GM12875 (cell line): ENCODE results near the gene MIEF2.

ENCODE experiments used
- H3K4me3 ChIP-seq: one replicate; pipeline ENCODE4 v1.5.1; 2011; ENCODE audit warnings: low read depth, low read length, control low read depth
- CTCF ChIP-seq: IDR thresholded peaks from 2 replicates; pipeline ENCODE4 v1.5.1; 2011; ENCODE audit warnings: low read depth, mild to moderate bottlenecking, control low read depth, inconsistent platforms, low read length, moderate library complexity, borderline replicate concordance; ENCODE audit not compliant: insufficient read depth

The MIEF2 gene

DNA sequence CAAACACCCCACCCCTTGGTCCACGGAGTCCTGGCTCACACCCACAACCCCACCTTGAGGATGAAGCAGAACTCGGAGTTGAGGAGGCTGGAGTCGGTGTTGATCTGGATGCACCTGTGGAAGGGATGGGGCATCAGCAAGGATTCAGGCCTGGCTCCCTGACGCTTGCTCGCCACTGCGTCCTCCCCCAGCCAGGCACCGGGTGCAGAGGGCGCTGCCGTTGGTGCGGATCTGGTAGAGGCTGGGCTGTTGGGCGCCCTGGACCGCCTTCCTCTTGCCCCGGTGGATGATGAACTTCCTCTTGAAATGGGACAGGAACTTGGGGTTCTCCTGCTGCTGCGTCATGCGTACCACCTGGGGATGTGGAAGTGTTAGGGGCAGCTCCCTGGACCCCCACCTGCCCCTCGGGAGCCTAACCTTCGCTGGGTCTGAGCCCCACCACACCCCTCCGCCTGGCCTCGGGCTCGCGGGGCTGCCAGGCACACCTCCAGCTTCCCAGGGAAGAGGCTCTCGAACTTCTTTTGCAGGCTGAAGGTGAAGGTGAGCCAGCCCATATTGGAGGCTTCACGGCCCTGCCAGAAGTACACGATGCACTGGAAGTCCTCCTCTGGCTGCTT, 14.2 kb upstream of the MIEF2 start:
- no peak for TF ChIP-seq CTCF
- no peak overlapping the region for H3K4me3 ChIP-seq

DNA sequence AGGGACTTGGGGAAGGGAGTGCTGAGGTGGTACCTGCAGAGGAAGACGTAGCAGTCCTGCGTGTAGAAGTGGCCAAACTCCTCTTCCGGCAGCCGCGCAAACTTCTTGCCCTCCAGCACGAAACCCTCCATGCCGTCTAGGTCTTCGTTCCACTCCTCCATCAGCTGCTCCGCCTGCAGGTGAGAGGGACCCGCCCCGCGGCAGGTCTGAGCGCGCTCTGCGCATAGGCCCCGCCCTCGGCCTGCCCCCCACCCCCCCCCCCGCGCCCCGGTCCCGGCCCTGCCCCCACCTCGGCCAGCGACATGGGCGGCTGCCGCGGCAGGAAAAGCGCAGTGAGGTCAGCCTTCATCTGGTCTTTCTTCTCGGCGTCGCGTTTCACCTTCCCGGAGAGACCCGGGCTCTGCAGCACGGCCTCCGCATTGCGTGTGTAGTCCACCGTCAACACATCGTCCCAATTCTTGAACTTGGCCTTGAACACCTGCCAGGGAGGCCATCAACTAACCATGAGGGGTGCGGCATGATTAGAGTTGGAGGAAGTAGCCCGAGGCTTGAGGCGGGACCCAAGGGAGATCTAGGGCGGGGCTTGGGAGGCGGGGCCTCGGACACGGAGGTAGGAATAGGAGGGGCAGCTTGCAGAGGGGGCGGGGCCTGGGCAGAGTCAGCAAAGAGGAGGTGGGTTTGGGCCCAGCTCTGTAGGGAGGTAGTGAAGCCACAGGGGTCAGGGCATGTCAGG, 13.4 kb upstream of the MIEF2 start:
- no peak overlapping the region for H3K4me3 ChIP-seq
- no peak for TF ChIP-seq CTCF

GRCh38 chr17:18247613-18248001, 12.9 kb upstream of the MIEF2 start:
- H3K4me3 ChIP-seq, result no peak overlapping the region
- TF ChIP-seq CTCF, result no peak

DNA sequence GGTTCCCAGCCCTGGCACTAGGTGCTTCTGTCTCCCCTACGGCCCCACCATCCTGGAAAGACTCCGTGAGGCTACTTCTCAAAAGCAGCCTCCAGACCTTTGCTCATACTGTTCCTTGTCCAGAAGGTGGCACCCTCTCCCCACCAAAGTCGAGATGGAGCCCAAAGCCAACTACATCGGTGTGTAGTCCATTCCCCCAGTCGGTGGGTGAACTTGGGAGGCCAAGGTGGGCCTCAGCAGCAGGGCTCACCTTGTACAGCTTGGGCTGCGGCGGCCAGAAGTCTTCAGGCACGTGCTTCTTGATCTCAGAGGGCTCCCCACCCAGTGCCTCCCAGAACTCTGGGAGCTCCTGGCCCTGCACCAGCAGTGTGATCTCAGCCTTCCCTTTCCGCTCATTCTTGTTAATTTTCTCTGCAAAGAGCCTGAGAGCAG, 12.1 kb upstream of the MIEF2 start:
- TF ChIP-seq CTCF, result peak; percentile 69
- H3K4me3 ChIP-seq, result no peak overlapping the region

GRCh38 chr17:18248811-18249210, 11.7 kb upstream of the MIEF2 start:
- H3K4me3 ChIP-seq, result no peak overlapping the region
- no peak for TF ChIP-seq CTCF

GRCh38 chr17:18250259-18250658, 10.2 kb upstream of the MIEF2 start:
- no peak overlapping the region for H3K4me3 ChIP-seq
- TF ChIP-seq CTCF, result no peak

GRCh38 chr17:18250708-18251107, 9.8 kb upstream of the MIEF2 start:
- no peak overlapping the region for H3K4me3 ChIP-seq
- TF ChIP-seq CTCF, result no peak
